AG20443 (cell line): Measurements from ENCODE around the gene PTPRN2.

Source experiments
- DNase-seq: peaks from one replicate; pipeline ENCODE4 v3.0.0; 2012; ENCODE audit warnings: low spot score, mixed read lengths

The PTPRN2 gene

GRCh38 chr7:157843336-157844140, 744.1 kb downstream of the PTPRN2 start:
- DNase-seq, result no peak

GRCh38 chr7:157841773-157842370, 745.8 kb downstream of the PTPRN2 start:
- DNase-seq, result no peak

GRCh38 chr7:157840914-157841772, 746.5 kb downstream of the PTPRN2 start:
- DNase-seq, result no peak

- DNase-seq, result no peak
Measured at GRCh38 chr7:157840174-157840913, 747.3 kb downstream of the PTPRN2 start.

- no peak for DNase-seq
Measured at GRCh38 chr7:157839672-157840167, 747.9 kb downstream of the PTPRN2 start.

- DNase-seq, result no peak
Measured at GRCh38 chr7:157839226-157839625, 748.4 kb downstream of the PTPRN2 start.

GRCh38 chr7:157837561-157837960, 750.1 kb downstream of the PTPRN2 start:
- DNase-seq, result no peak

- no peak for DNase-seq
Measured at GRCh38 chr7:157837047-157837446, 750.6 kb downstream of the PTPRN2 start.

GRCh38 chr7:157834501-157835163, 753.0 kb downstream of the PTPRN2 start:
- no peak for DNase-seq

GRCh38 chr7:157832866-157833607, 754.6 kb downstream of the PTPRN2 start:
- no peak for DNase-seq

GRCh38 chr7:157832421-157832820, 755.2 kb downstream of the PTPRN2 start:
- DNase-seq, result no peak

- no peak for DNase-seq
Measured at GRCh38 chr7:157832006-157832405, 755.6 kb downstream of the PTPRN2 start.

GRCh38 chr7:157831143-157831905, 756.3 kb downstream of the PTPRN2 start:
- no peak for DNase-seq

GRCh38 chr7:157830331-157830730, 757.3 kb downstream of the PTPRN2 start:
- no peak for DNase-seq

- no peak for DNase-seq
Measured at GRCh38 chr7:157829491-157829890, 758.1 kb downstream of the PTPRN2 start.

- no peak for DNase-seq
Measured at GRCh38 chr7:157828881-157829280, 758.7 kb downstream of the PTPRN2 start.

GRCh38 chr7:157828190-157828589, 759.4 kb downstream of the PTPRN2 start:
- DNase-seq, result no peak

- DNase-seq, result no peak
Measured at GRCh38 chr7:157827863-157828160, 759.8 kb downstream of the PTPRN2 start.

GRCh38 chr7:157827045-157827862, 760.4 kb downstream of the PTPRN2 start:
- DNase-seq, result no peak
